IMR-90 (cell line): ENCODE data around the gene DUSP8. TPM values are rescaled to one million over a fixed set of nuclear protein-coding genes. Genes with fewer than 3 reads are reported as not detected.

Experiments used
- ATAC-seq: fragments of 200-7000 bp; cut with Tn5 transposase; 2 replicates; pipeline ENCODE4 v1.9.1; 2020; ENCODE audit warnings: low read depth, mild to moderate bottlenecking, moderate library complexity
- BruUV-seq: library from RNA; stranded (reverse); fragments of 400-500 nt; replicated peaks from 2 replicates; lab custom pipeline; 2021; lab: Mats Ljungman, UMichigan
- CTCF ChIA-PET: fragments of 300-600 bp; formaldehyde crosslinking; extraction: SDS; loops from one replicate; lab custom pipeline; 2021; ENCODE audit warnings: antibody characterized with exemption; lab: Yijun Ruan, JAX
- POLR2A ChIA-PET: fragments of 300-600 bp; sonication (Branson Sonifier 250); formaldehyde crosslinking; loops from one replicate; lab custom pipeline; 2022; ENCODE audit warnings: antibody characterized with exemption; ENCODE audit not compliant: unreplicated experiment; lab: Charles Lee
- DNase-seq: peaks from one replicate; pipeline ENCODE4 v3.0.0; 2013
- H2AFZ ChIP-seq: replicated peaks from 2 replicates; pipeline ENCODE3; 2013; ENCODE audit warnings: low read length, mild to moderate bottlenecking; ENCODE audit not compliant: poor library complexity
- H2AK5ac ChIP-seq: 2 replicates; pipeline ENCODE4 v1.6.1; 2013; ENCODE audit warnings: low read depth, low read length, inconsistent platforms
- H2AK9ac ChIP-seq: replicated peaks from 2 replicates; pipeline ENCODE3; 2013; ENCODE audit warnings: mild to moderate bottlenecking, low read depth, low read length, moderate library complexity; ENCODE audit not compliant: poor library complexity
- H2BK120ac ChIP-seq: 2 replicates; pipeline ENCODE4 v1.6.1; 2013; ENCODE audit warnings: low read depth, low read length, inconsistent platforms
- H2BK15ac ChIP-seq: 3 replicates; pipeline ENCODE4 v1.6.1; 2013; ENCODE audit warnings: low read depth, low read length, inconsistent platforms
- H2BK20ac ChIP-seq: 2 replicates; pipeline ENCODE4 v1.6.1; 2013; ENCODE audit warnings: low read depth, mild to moderate bottlenecking, inconsistent platforms, low read length, moderate library complexity
- H2BK5ac ChIP-seq: 2 replicates; pipeline ENCODE4 v1.6.1; 2013; ENCODE audit warnings: mild to moderate bottlenecking, low read depth, low read length, inconsistent platforms; ENCODE audit not compliant: poor library complexity, severe bottlenecking
- H3K14ac ChIP-seq: replicated peaks from 2 replicates; pipeline ENCODE4 v1.6.1; 2013; ENCODE audit warnings: low read depth, low read length, inconsistent platforms
- H3K18ac ChIP-seq: 2 replicates; pipeline ENCODE4 v1.6.1; 2013; ENCODE audit warnings: low read depth, low read length, control low read depth
- H3K23ac ChIP-seq: 2 replicates; pipeline ENCODE4 v1.6.1; 2013; ENCODE audit warnings: low read depth, low read length, inconsistent platforms
- H3K27ac ChIP-seq: 2 replicates; pipeline ENCODE4 v1.5.1; 2013; ENCODE audit warnings: mild to moderate bottlenecking, control low read depth, low read length; ENCODE audit not compliant: insufficient read depth
- H3K27me3 ChIP-seq: 2 replicates; pipeline ENCODE4 v1.6.1; 2013; ENCODE audit warnings: low read length; ENCODE audit not compliant: control insufficient read depth, insufficient read depth
- H3K36me3 ChIP-seq: 2 replicates; pipeline ENCODE4 v1.6.1; 2013; ENCODE audit warnings: low read length, mixed read lengths; ENCODE audit not compliant: control insufficient read depth, insufficient read depth
- H3K4ac ChIP-seq: 2 replicates; pipeline ENCODE4 v1.6.1; 2013; ENCODE audit warnings: low read depth, low read length, inconsistent platforms
- H3K4me1 ChIP-seq: 2 replicates; pipeline ENCODE4 v1.6.1; 2013; ENCODE audit warnings: low read length, mixed read lengths; ENCODE audit not compliant: control insufficient read depth, insufficient read depth
- H3K4me2 ChIP-seq: 2 replicates; pipeline ENCODE4 v1.6.1; 2013; ENCODE audit warnings: low read depth, mild to moderate bottlenecking, control low read depth, low read length, moderate library complexity
- H3K4me3 ChIP-seq: 2 replicates; pipeline ENCODE4 v1.5.1; 2013; ENCODE audit warnings: low read depth, mild to moderate bottlenecking, control low read depth, low read length, moderate library complexity; ENCODE audit not compliant: insufficient read depth
- H3K56ac ChIP-seq: 2 replicates; pipeline ENCODE4 v1.6.1; 2013; ENCODE audit warnings: low read length, inconsistent platforms; ENCODE audit not compliant: insufficient read depth; ENCODE audit errors: extremely low read depth
- H3K79me1 ChIP-seq, 2 experiments: 2 replicates each; pipeline ENCODE4 v1.6.1; 2013; ENCODE audit warnings: low read length in 2 of 2, inconsistent platforms in 1 of 2, low read depth in 1 of 2
- H3K9ac ChIP-seq: 2 replicates; pipeline ENCODE4 v1.6.1; 2013; ENCODE audit warnings: low read depth, low read length, control low read depth
- H3K9me1 ChIP-seq: 2 replicates; pipeline ENCODE4 v1.6.1; 2013; ENCODE audit warnings: low read length, inconsistent platforms; ENCODE audit not compliant: insufficient read depth
- H3K9me3 ChIP-seq: 2 replicates; pipeline ENCODE4 v1.6.1; 2013; ENCODE audit warnings: low read length; ENCODE audit not compliant: control insufficient read depth, insufficient read depth
- H4K20me1 ChIP-seq: 2 replicates; pipeline ENCODE4 v1.6.1; 2013; ENCODE audit warnings: low read length, inconsistent platforms; ENCODE audit not compliant: insufficient read depth
- H4K5ac ChIP-seq: 2 replicates; pipeline ENCODE4 v1.6.1; 2013; ENCODE audit warnings: mild to moderate bottlenecking, low read depth, low read length, control low read depth
- H4K8ac ChIP-seq, 2 experiments: 2 replicates each; pipeline ENCODE4 v1.6.1; 2013; ENCODE audit warnings: low read depth in 2 of 2, low read length in 2 of 2, control low read depth in 1 of 2, inconsistent platforms in 1 of 2
- H4K91ac ChIP-seq: 2 replicates; pipeline ENCODE4 v1.6.1; 2013; ENCODE audit warnings: low read depth, low read length, inconsistent platforms; ENCODE audit not compliant: insufficient read depth
- CHD1 ChIP-seq: IDR thresholded peaks from 2 replicates; pipeline ENCODE4 v1.6.1; 2012; ENCODE audit warnings: low read depth, low read length, improper control_type of control experiment
- POLR2A ChIP-seq: IDR thresholded peaks from 2 replicates; pipeline ENCODE4 v1.6.1; 2012; ENCODE audit warnings: mild to moderate bottlenecking, low read depth, low read length
- RFX5 ChIP-seq: IDR thresholded peaks from 2 replicates; pipeline ENCODE4 v1.8.0; 2012; ENCODE audit warnings: low read depth, mild to moderate bottlenecking, low read length, moderate library complexity
- WGBS, 2 experiments: methylation state at CpG; one replicate each; pipeline versions ENCODE4 v1.1.5 to v1.1.7; 2013; ENCODE audit warnings: missing lambda C conversion rate in 2 of 2; ENCODE audit not compliant: insufficient read length in 1 of 2; ENCODE audit errors: extremely low coverage in 2 of 2; 5-methylcytosine and 5-hydroxymethylcytosine counted together
- dilution Hi-C: fragments of 300-500 bp; cut with HindIII; formaldehyde crosslinking; loops from one replicate; pipeline ENCODE4 v1.14.3; 2018; ENCODE audit warnings: low sequenced_read_pairs; ENCODE audit not compliant: unreplicated experiment
- in situ Hi-C: fragments of 300-500 bp; cut with MboI; formaldehyde crosslinking; loops from 3 replicates; pipeline ENCODE4 v1.14.3; 2019; ENCODE audit warnings: low sequenced_read_pairs, inconsistent platforms, mixed read lengths
- intact Hi-C: fragments of 100-400 bp; cut with micrococcal nuclease; formaldehyde crosslinking; loops from 2 replicates; pipeline ENCODE4 v1.10.0; 2022
- polyA plus RNA-seq, 3 experiments: library from polyadenylated mRNA; depleted of rRNA; stranded (reverse); fragments of >200 nt; gene quantifications; 2 replicates each; pipeline ENCODE4 v1.2.3, GENCODE V29; 2012; ENCODE audit warnings: low replicate concordance in 1 of 3
- total RNA-seq: library from RNA; depleted of rRNA; stranded (reverse); fragments of >200 nt; gene quantifications from 2 replicates; pipeline ENCODE4 v1.2.3, GENCODE V29; 2012

DUSP8 gene
- total and polyA plus RNA-seq, 2 of the 4 experiments (the other 2 are of a cell fraction), result 0.72 to 4.2 TPM

GRCh38 chr11:1560002-1560648 lies 11.9 kb downstream of the DUSP8 start:
- Histone ChIP-seq H3K4me3 (no peak overlapping the region), H3K4me2 (no peak overlapping the region), H3K9me3 (no peaks in the 10 kb centered on the region), H3K79me1 (peaks cover 4 to 31% of the 10 kb centered on the region in 2 experiments; a peak in 2 of 4 replicates), H3K27me3 (no peaks in the 10 kb centered on the region), H3K18ac (no peak overlapping the region), H3K4ac (peak overlapping the region; percentile 40), H3K36me3 (peaks cover 16% of the 10 kb centered on the region), H3K23ac (no peak overlapping the region), H4K5ac (peak overlapping the region; percentile 30; the same call in 1 of the 2 replicates), H2AK9ac (peak overlapping the region; percentile 83), H3K9me1 (peaks cover 23% of the 10 kb centered on the region), H2AK5ac (peak overlapping the region; percentile 83; the same call in 1 of the 2 replicates), H4K8ac (peak overlapping the region in 1 of 2 experiments; percentile 69; a peak in 1 of 4 replicates), H2BK15ac (no peak overlapping the region), H4K91ac (peak overlapping the region; percentile 79), H2BK20ac (peak overlapping the region; percentile 20; the same call in 1 of the 2 replicates), H4K20me1 (peaks cover 31% of the 10 kb centered on the region), H2BK120ac (peak overlapping the region; percentile 61; the same call in 1 of the 2 replicates), H3K14ac (no peak overlapping the region), H2AFZ (no peak overlapping the region), H2BK5ac (peak overlapping the region; percentile 69), H3K27ac (no peak overlapping the region), H3K9ac (no peak overlapping the region), H3K4me1 (peaks cover 29% of the 10 kb centered on the region), H3K56ac (no peak overlapping the region)
- in situ Hi-C loops, result no loop called here
- 89% methylated on average over 6 of the region's 15 CpGs; no CpG with 5 or more reads in 1 of the 2 experiments for WGBS, 2 experiments
- no TSS peak for BruUV-seq
- ATAC-seq (no peak), DNase-seq (no peak)
- ChIA-PET CTCF (no interaction called here), POLR2A (no interaction called here)
- intact Hi-C loops, result no loop called here
- dilution Hi-C loops, result no loop called here
- TF ChIP-seq RFX5 (no peak), POLR2A (no peak), CHD1 (no peak)
